NCI-H345 treated with DMSO at 0.1 percent for 48 hours (cell line): ENCODE results near the gene GATAD2B.
"Not testable (repeated sequence)": the region's sequence is repeated elsewhere in the genome, so short reads cannot be mapped to it uniquely, and the experiment has no call there.

Source experiments
- DNase-seq: peaks from one replicate; lab custom pipeline; 2025; ENCODE audit not compliant: unreplicated experiment; lab: John Stamatoyannopoulos, UW

Gene GATAD2B

GRCh38 chr1:153932156-153933131 lies 9.7 kb upstream of the GATAD2B start:
- DNase-seq: no peak

GRCh38 chr1:153929981-153930948 lies 7.5 kb upstream of the GATAD2B start:
- DNase-seq: no peak

GRCh38 chr1:153929426-153929825 lies 6.7 kb upstream of the GATAD2B start:
- no peak for DNase-seq

- DNase-seq: no peak
These were observed 6.1 kb upstream of the GATAD2B start for GRCh38 chr1:153928791-153929341.

GRCh38 chr1:153928245-153928644 lies 5.5 kb upstream of the GATAD2B start:
- DNase-seq: no peak

GRCh38 chr1:153926405-153926804 lies 3.6 kb upstream of the GATAD2B start:
- DNase-seq: no peak

GRCh38 chr1:153922076-153922971 lies 448 bp downstream of the GATAD2B start:
- no peak for DNase-seq

- no peak for DNase-seq
These were observed 1.0 kb downstream of the GATAD2B start for GRCh38 chr1:153921803-153922075.

- DNase-seq: no peak
These were observed 1.5 kb downstream of the GATAD2B start for GRCh38 chr1:153921080-153921802.

GRCh38 chr1:153919876-153920852 lies 2.6 kb downstream of the GATAD2B start:
- DNase-seq: no peak

GRCh38 chr1:153916297-153916696 lies 6.5 kb downstream of the GATAD2B start:
- DNase-seq: no peak

- DNase-seq: no peak
These were observed 10.4 kb downstream of the GATAD2B start for GRCh38 chr1:153912349-153912748.

- DNase-seq: not testable (repeated sequence)
These were observed 12.2 kb downstream of the GATAD2B start for GRCh38 chr1:153910560-153910959.

GRCh38 chr1:153908071-153908470 lies 14.7 kb downstream of the GATAD2B start:
- DNase-seq: no peak

GRCh38 chr1:153907134-153907533 lies 15.6 kb downstream of the GATAD2B start:
- DNase-seq: no peak

GRCh38 chr1:153906396-153906795 lies 16.4 kb downstream of the GATAD2B start:
- no peak for DNase-seq

GRCh38 chr1:153905908-153906307 lies 16.9 kb downstream of the GATAD2B start:
- DNase-seq: not testable (repeated sequence)

- no peak for DNase-seq
These were observed 18.8 kb downstream of the GATAD2B start for GRCh38 chr1:153903841-153904455.
